GM18526 (cell line): ENCODE measurements around the gene NPHP1.

Experiments
- POLR2A ChIP-seq: IDR thresholded peaks from 3 replicates; pipeline ENCODE4 v1.6.1; 2011; ENCODE audit not compliant: insufficient read length; ENCODE audit errors: extremely low read depth

The NPHP1 gene

DNA sequence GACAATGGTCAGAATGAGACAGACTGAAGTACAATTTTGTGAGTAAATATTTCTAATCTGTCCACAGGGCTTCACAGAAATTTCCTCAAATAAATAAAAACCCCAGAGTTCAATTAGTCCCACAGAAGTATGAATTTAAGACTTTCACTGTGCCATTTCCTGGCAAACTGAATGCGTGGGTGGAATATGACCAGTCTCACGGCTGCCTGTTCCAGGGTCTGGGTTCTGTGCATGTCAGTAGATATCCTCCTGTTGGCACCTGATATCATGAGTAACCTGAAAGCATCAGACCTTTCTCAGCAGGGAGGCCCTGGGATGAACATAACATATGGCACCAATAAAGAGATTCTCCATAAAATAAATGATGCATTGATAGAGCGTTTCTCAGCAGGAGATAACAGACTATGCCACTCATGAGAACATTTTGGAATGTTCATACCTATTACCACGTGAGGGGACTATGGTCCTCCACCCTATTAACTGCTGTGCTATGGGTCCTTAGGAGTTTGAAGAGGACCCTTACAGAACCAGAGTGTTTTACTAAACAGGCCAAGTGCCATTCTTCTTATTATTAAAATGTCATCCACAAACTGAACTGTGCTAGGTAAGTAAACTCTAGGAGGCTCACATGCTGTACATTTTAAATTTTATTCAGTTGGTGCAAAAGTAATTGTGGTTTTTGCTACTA is 78.6 kb downstream of the NPHP1 start:
- no peak for TF ChIP-seq POLR2A

GRCh38 chr2:110124939-110125691 is 79.7 kb downstream of the NPHP1 start:
- TF ChIP-seq POLR2A = no peak

GRCh38 chr2:110124038-110124825 is 80.6 kb downstream of the NPHP1 start:
- no peak for TF ChIP-seq POLR2A

DNA sequence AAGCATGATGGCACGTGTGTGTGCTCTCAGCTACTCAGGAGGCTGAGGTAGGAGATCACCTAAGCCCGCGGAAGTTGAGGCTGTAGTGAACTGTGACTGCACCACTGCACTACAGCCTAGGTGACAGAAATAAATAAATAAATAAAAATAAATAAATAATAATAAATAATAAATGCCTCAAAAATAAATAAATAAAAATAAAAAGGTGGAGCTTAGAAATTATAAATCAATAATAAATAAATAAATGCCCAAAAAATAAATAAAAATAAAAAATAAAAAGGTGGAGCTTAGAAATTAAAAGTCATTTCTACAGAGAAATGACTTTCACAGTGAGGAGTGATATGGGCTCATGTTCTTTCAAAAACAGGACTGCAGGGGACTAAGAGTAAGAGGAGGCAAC is 83.2 kb downstream of the NPHP1 start:
- no peak for TF ChIP-seq POLR2A

- no peak for TF ChIP-seq POLR2A
Measured at GRCh38 chr2:110121052-110121334, 83.8 kb downstream of the NPHP1 start.

DNA sequence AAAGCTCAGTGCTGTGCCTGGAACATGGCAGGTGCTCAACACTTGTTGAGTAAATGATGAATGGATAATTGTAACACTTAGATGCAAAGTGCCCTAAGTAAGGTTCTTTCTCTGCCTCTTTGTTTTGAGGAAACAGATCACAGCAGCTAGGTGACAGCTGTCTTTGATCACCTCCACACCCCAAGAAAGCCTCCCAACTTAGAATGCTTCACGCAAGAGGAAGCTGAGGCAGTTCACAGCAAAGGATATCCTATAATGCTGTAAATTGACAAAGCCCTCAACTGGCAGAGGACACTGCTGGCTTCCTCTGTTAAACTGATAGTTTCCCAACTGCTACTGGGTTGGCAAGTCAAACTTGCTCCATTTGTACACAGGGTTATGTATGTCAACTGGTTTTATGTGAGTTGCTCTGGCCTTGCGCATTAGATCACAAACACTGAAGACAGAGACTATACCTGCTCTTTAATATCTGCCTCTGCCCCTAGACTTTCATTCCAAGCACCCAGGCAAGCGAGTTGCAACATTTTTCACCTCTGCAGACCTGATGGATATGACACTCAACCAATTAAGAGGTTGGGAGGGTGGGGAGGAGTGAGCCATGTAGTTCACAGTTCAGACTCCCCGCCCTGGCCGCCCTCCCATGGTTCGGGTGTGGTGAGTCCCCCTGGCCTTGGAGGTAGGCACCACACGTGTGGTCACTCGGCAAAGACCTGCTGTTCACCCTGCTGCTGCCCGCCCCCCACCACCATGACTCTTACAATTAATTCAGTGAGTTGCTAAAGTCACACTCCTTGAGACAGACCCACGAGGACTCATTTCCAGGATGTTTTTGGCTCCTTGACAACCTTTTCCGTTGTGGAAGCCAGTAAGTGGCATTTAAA is 84.4 kb downstream of the NPHP1 start:
- no peak for TF ChIP-seq POLR2A

GRCh38 chr2:110116033-110116710 is 88.6 kb downstream of the NPHP1 start:
- no peak for TF ChIP-seq POLR2A

DNA sequence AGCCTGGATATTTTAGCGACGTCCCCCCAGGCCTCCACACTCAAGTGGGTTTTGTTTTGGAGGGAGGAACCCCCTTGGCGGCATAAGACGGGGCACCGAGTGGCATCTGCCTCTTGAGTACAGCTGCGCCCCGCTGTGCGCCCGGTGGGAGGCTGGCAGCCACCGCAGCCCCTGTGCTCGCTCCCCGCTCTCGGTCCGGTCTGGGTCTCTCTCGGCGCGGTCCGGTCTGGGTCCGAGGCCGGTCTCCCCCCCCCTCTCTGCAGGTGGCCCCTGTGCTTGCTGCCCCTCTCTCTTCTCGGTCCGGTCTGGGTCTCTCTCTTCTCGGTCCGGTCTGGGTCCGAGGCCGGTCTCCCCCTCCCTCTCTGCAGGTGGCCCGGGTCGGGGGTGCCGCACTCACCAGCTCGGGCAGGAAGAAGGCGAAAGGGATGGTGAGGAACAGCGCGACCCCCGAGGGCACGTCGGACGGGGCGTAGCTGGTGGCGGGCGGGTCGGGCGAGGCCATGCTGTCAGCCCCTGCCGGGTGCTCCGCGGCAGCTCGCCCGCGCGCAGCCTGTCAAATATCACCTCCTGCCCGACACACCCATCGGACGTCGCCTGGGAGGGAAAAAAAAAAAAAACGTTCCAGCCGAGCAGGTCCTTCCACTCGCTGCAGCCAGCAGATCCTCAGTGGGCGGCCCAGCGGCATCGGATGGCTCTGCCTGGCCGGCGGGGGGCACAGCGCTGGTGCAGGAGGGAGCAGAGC is 89.4 kb downstream of the NPHP1 start, which contains the start of gene MALL:
MALL (minus strand) TSS at position 532 of the 742 bp plus-strand sequence; CDS start at position 502, 30 bp downstream.
- no peak for TF ChIP-seq POLR2A

- no peak for TF ChIP-seq POLR2A
Measured at GRCh38 chr2:110114831-110115255, 90.0 kb downstream of the NPHP1 start.

- no peak for TF ChIP-seq POLR2A
Measured at GRCh38 chr2:110113961-110114591, 90.7 kb downstream of the NPHP1 start.

DNA sequence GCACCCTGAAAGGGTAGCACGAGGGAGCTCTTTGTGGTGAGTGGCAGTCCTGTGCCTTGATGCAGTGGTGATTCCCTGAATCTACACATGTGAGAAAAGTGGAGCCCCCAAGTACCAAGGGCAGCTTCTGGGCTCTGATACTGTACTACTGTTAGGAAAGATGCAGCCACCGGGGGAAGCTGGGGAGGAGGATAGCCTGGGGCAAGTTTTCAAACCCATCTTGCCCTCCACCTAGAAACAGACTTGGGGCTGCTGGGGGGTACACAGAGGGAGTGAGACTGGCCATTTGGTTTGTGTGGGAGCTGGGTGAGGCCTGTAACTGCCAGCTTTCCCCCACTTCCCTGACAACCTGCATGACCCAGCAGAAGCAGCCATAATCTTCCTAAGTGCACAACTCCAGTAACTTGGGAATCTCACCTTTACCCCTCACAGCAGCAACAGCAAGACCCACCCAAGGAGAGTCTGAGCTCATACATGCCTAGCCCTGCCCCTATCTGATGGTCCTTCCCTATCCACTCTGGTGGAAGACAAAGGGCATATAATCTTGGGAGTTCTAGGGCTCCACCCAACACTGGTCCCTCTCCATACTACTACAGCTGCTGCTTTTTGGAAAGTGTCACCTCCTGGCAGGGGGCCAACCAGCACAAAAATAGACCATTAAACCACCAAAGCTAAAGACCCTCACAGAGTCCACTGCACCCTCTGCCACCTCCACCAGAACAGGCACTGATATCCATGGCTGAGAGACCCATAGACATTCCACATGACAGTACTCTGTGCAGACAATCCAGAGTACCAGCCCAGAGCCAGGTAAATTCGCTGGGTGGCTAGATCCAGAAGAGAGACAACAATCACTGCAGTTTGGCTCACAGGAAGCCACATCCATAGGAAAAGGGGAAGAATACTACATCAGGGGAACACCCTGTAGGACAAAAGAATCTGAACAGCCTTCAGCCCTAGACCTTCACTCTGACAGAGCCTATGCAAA is 97.4 kb downstream of the NPHP1 start:
- no peak for TF ChIP-seq POLR2A

DNA sequence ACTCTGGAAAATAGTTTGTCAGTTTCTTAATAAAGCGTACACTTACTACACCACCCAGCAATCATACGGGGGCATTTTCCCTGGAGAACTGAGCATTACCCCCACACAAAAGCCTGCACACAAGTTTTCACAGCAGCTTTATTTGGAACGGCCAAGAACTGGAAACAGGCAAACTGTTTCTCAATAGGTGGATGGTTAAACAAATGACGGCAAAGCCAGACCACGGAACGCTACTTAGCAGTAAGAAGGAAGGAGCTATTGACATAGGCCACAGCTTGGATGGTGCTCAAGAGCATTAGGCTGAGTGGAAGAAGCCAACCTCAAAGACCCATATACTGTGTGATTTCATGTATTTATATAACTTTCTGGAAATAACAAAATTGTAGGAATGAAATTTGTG is 98.2 kb downstream of the NPHP1 start:
- no peak for TF ChIP-seq POLR2A
